Measurements from ENCODE around the gene BTBD9.

DNA sequence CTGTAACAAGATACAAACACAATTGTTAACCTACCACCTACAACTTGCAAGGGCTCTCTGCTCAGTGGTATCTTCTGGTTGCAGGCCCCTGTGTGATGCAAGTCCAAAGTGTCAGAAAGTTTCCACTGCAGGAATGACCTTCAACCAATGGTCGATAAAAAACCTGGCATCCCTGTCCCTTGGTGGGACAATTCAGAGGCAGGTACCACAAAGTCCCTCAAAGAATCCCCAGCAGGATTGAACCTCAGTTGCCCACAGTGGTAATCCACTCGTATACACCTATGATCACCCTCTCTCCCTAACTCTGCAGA is 47.3 kb upstream of the BTBD9 start:
- TF ChIP-seq, protein P1, sequence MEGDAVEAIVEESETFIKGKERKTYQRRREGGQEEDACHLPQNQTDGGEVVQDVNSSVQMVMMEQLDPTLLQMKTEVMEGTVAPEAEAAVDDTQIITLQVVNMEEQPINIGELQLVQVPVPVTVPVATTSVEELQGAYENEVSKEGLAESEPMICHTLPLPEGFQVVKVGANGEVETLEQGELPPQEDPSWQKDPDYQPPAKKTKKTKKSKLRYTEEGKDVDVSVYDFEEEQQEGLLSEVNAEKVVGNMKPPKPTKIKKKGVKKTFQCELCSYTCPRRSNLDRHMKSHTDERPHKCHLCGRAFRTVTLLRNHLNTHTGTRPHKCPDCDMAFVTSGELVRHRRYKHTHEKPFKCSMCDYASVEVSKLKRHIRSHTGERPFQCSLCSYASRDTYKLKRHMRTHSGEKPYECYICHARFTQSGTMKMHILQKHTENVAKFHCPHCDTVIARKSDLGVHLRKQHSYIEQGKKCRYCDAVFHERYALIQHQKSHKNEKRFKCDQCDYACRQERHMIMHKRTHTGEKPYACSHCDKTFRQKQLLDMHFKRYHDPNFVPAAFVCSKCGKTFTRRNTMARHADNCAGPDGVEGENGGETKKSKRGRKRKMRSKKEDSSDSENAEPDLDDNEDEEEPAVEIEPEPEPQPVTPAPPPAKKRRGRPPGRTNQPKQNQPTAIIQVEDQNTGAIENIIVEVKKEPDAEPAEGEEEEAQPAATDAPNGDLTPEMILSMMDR (IDR thresholded peaks at IDR 0.05; ENCODE audit: poor library complexity) = no peak
- TF ChIP-seq EZH2phosphoT487 (IDR thresholded peaks at IDR 0.05; ENCODE audit: low read depth, severe bottlenecking, unreplicated experiment) = no peak

Measured in hepatocyte (in vitro differentiated cells).